ENCODE data around the gene OSBPL9. TPM values are rescaled to one million over a fixed set of nuclear protein-coding genes. Genes with fewer than 3 reads are reported as not detected.

OSBPL9 gene
- total RNA-seq, 1 experiment from 2014 or later = 52.6 TPM

DNA sequence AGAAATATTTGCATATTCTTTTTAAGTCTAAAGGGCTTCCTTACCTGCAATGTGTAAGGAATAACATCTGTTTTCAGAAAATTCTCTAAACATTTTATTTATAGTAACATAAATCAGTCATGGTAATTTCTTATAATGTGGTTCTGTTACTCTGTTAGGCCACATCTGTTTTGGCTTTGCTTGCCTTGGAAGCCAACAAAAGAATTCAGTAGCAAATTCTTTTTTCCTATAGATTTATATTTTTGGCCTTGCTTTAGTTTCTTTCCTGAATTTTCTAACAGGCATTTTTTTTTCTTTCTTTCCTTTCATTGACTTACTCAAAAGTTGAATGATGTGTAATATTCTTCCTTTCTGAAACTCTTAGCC, 72.2 kb downstream of the OSBPL9 start:
- no peaks in the 10 kb centered on the region for H4K20me1 ChIP-seq (ENCODE audit: insufficient read depth)
- H3K27me3 ChIP-seq (ENCODE audit: insufficient read depth, low read length) = no peaks in the 10 kb centered on the region
- no peak overlapping the region for H3K9ac ChIP-seq (ENCODE audit: low read length)
- H3K9me2 ChIP-seq (ENCODE audit: insufficient read depth) = no peaks in the 10 kb centered on the region
- no TSS peak for BruUV-seq (replicated peaks)
- no peak for DNase-seq (ENCODE audit: low read depth, low spot score)
- H3K4me1 ChIP-seq (ENCODE audit: control insufficient read depth in 1 of 2, insufficient read depth in 2 of 2, low read length in 2 of 2) = peaks cover 9 to 14% of the 10 kb centered on the region in 2 experiments
- no peak overlapping the region for H2AFZ ChIP-seq (ENCODE audit: low read depth, low read length, poor library complexity, severe bottlenecking)
- no peak overlapping the region for H3K4me3 ChIP-seq (replicated peaks in 1 of 2; ENCODE audit: low read depth in 1 of 2, low read length in 2 of 2)
- H3K27ac ChIP-seq (ENCODE audit: low read depth, low read length) = no peak overlapping the region
- ChIA-PET CTCF (no interaction called here), POLR2A (no interaction called here), RAD21 (ENCODE audit: low non-redundant PET in 1 of 2, low total read pairs in 2 of 2, uncharacterized antibody in 2 of 2, unreplicated experiment in 2 of 2) (no interaction called here)
- no peaks in the 10 kb centered on the region for H3K79me2 ChIP-seq (ENCODE audit: insufficient read depth, low read length)
- ATAC-seq = no peak
- H3K4me2 ChIP-seq (ENCODE audit: low read length) = no peak overlapping the region
- H3K9me3 ChIP-seq (ENCODE audit: control insufficient read depth in 1 of 2, insufficient read depth in 1 of 2, low read depth in 1 of 2, low read length in 2 of 2) = no peaks in the 10 kb centered on the region
- no peaks in the 10 kb centered on the region for H3K36me3 ChIP-seq (ENCODE audit: control insufficient read depth in 1 of 2, insufficient read depth in 2 of 2, low read length in 2 of 2)
- intact Hi-C loops (cut with micrococcal nuclease) = no loop called here
- TF ChIP-seq FOSL1 (IDR thresholded peaks at IDR 0.05; ENCODE audit: low read depth) = no peak
- no peak for TF ChIP-seq POLR2A (IDR thresholded peaks at IDR 0.05; ENCODE audit: borderline replicate concordance, extremely low read depth, insufficient read depth, insufficient read length)
- TF ChIP-seq, protein P1, sequence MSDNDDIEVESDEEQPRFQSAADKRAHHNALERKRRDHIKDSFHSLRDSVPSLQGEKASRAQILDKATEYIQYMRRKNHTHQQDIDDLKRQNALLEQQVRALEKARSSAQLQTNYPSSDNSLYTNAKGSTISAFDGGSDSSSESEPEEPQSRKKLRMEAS (IDR thresholded peaks at IDR 0.05) = no peak
- no peak for TF ChIP-seq CBX3 (IDR thresholded peaks at IDR 0.05; ENCODE audit: low read depth)
- TF ChIP-seq ELF1 (IDR thresholded peaks at IDR 0.05; ENCODE audit: borderline replicate concordance, low read depth) = no peak
- no peak for TF ChIP-seq EZH2 (IDR thresholded peaks at IDR 0.05)
- no peak for TF ChIP-seq TCF7L2 (IDR thresholded peaks at IDR 0.05; ENCODE audit: borderline replicate concordance, extremely low read depth, insufficient read depth, insufficient read length)
- TF ChIP-seq SRF (IDR thresholded peaks at IDR 0.05; ENCODE audit: low read depth) = no peak

DNA sequence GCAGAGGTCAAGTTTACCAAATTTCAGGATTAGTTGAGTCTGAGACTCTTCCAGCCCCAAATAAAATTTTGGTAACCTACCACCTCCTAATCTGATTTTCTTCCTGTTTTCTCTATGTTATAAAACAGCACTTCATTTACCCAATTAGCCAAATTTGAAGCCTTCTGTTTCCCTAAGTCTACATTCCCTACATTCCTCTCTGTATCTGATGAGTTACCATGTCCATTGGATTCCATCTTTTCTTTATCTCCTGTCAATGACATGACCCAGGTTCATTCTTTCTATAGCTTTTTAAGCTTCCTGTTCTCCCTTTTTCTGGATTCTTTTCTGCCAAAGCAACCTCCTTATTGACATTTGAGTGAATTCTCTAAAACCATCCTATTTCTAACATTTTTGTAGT, 72.8 kb downstream of the OSBPL9 start:
- intact Hi-C loops (cut with micrococcal nuclease) = no loop called here
- Histone ChIP-seq H2AFZ (ENCODE audit: low read depth, low read length, poor library complexity, severe bottlenecking) (no peak overlapping the region), H3K9me3 (ENCODE audit: control insufficient read depth in 1 of 2, insufficient read depth in 1 of 2, low read depth in 1 of 2, low read length in 2 of 2) (no peaks in the 10 kb centered on the region), H3K9ac (ENCODE audit: low read length) (no peak overlapping the region), H3K9me2 (ENCODE audit: insufficient read depth) (no peaks in the 10 kb centered on the region), H3K4me1 (ENCODE audit: control insufficient read depth in 1 of 2, insufficient read depth in 2 of 2, low read length in 2 of 2) (peaks cover 9 to 14% of the 10 kb centered on the region in 2 experiments), H4K20me1 (ENCODE audit: insufficient read depth) (no peaks in the 10 kb centered on the region), H3K4me3 (replicated peaks in 1 of 2; ENCODE audit: low read depth in 1 of 2, low read length in 2 of 2) (no peak overlapping the region), H3K79me2 (ENCODE audit: insufficient read depth, low read length) (no peaks in the 10 kb centered on the region), H3K4me2 (ENCODE audit: low read length) (no peak overlapping the region), H3K27me3 (ENCODE audit: insufficient read depth, low read length) (no peaks in the 10 kb centered on the region), H3K27ac (ENCODE audit: low read depth, low read length) (no peak overlapping the region), H3K36me3 (ENCODE audit: control insufficient read depth in 1 of 2, insufficient read depth in 2 of 2, low read length in 2 of 2) (no peaks in the 10 kb centered on the region)
- TF ChIP-seq, protein P2, sequence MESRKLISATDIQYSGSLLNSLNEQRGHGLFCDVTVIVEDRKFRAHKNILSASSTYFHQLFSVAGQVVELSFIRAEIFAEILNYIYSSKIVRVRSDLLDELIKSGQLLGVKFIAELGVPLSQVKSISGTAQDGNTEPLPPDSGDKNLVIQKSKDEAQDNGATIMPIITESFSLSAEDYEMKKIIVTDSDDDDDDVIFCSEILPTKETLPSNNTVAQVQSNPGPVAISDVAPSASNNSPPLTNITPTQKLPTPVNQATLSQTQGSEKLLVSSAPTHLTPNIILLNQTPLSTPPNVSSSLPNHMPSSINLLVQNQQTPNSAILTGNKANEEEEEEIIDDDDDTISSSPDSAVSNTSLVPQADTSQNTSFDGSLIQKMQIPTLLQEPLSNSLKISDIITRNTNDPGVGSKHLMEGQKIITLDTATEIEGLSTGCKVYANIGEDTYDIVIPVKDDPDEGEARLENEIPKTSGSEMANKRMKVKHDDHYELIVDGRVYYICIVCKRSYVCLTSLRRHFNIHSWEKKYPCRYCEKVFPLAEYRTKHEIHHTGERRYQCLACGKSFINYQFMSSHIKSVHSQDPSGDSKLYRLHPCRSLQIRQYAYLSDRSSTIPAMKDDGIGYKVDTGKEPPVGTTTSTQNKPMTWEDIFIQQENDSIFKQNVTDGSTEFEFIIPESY (IDR thresholded peaks at IDR 0.05; ENCODE audit: extremely low read depth, insufficient replicate concordance, low read length) = no peak
- TF ChIP-seq ZFX (IDR thresholded peaks at IDR 0.05) (no peak), CBX3 (IDR thresholded peaks at IDR 0.05; ENCODE audit: low read depth) (no peak)
- DNase-seq (ENCODE audit: low read depth, low spot score) (no peak), ATAC-seq (no peak)
- CTCF ChIA-PET = no interaction called here
- BruUV-seq (replicated peaks) = no TSS peak
- RAD21 ChIA-PET (ENCODE audit: low non-redundant PET in 1 of 2, low total read pairs in 2 of 2, uncharacterized antibody in 2 of 2, unreplicated experiment in 2 of 2) = no interaction called here
- POLR2A ChIA-PET = no interaction called here
